NCI-H2196 (cell line): ENCODE measurements around the gene TRIM23.

Experiments used
- DNase-seq: peaks from one replicate; lab custom pipeline; 2025; ENCODE audit not compliant: unreplicated experiment; lab: John Stamatoyannopoulos, UW

TRIM23 gene

DNA sequence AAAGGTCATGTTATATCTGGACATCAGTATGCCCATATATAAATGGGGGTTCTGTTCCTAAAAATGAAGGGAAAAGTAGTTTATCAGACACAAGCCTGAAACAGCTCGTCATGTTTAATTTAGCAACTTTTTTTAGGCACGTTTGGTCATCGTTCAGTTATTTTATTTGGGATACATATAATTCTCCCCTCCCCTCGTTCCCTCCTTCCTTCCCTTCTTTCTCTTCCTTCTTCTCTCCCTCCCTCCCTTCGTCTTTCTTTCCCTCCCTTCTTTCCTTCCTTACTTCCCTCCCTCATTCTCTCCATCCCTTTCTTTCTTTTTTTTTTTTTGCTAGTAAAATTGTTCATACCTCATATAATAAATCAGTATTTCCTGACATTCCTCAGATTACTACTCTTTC, 57.6 kb downstream of the TRIM23 start:
- DNase-seq: no peak

GRCh38 chr5:65563777-65564176, 60.4 kb downstream of the TRIM23 start:
- no peak for DNase-seq

DNA sequence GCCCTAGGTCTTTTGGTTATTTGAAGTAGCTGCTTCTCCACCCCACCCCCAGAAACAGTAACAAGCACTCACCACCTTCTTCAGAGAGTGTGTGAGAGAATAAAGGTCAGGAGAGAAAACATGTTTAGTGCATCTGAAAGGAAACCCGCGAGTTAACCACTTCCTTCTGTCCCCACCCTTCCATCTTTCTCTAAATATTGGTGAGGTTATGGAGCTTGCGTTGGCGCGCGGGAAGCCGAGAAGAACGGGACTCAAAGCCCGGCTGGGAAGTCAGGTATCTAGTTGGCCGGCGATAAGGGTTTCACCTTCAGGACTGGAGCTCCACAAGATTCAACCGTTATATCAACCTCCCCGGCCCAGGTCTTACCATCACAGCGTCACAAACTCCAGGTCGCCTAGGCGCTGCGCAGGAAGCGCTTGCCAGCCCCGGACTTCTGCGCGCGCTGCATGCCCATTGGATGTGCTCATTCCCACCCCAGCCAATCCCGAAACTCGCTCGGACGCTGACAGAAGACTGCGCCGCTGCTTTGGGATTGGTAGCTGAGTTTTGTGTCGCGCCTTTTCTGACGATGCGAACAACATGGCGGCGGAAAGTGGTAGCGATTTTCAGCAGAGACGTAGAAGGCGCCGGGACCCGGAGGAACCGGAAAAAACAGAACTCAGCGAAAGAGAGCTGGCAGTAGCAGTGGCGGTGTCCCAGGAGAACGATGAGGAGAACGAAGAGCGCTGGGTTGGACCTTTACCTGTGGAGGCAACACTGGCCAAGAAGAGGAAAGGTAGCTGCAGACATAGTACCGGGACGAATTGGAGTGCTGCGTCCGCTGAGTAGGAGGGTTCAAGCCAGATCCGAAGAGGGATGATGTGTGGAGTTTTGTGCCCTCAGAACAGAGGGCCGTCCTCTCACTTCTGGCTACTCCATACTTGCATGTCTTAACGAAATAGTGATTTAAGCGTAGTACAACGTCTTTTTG, 61.1 kb downstream of the TRIM23 start, which contains the start of the genes CENPK and PPWD1:
Gene CENPK, minus strand, starts transcription at position 438 of the 971 bp plus-strand sequence. CDS start 8,261 bp downstream, outside the sequence.
Gene PPWD1, plus strand, starts transcription at position 566 of the 971 bp plus-strand sequence. Its CDS starts 15 bp downstream, at position 581.
- peak; percentile 85 for DNase-seq

GRCh38 chr5:65556718-65557117, 67.4 kb downstream of the TRIM23 start:
- DNase-seq: no peak

DNA sequence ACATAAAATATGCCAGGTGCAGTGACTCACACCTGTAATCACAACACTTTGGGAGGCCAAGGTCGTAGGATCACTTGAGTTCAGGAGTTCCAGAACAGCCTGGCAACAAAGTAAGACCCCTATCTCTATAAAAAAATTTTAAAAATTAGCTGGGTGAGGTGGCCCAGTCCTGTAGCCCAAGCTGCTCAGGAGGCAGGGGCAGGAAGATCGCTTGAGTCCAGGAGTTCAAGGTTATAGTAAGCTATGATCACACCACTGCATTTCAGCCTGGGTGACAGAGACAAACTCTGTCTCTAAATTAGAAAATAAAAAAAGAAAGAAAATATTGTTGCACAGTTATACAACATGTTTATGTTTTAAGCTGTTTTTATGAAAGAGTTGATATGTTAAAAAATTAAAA, 68.0 kb downstream of the TRIM23 start:
- DNase-seq: no peak

GRCh38 chr5:65555287-65555686, 68.8 kb downstream of the TRIM23 start:
- DNase-seq: no peak

GRCh38 chr5:65553941-65554340, 70.2 kb downstream of the TRIM23 start:
- no peak for DNase-seq

DNA sequence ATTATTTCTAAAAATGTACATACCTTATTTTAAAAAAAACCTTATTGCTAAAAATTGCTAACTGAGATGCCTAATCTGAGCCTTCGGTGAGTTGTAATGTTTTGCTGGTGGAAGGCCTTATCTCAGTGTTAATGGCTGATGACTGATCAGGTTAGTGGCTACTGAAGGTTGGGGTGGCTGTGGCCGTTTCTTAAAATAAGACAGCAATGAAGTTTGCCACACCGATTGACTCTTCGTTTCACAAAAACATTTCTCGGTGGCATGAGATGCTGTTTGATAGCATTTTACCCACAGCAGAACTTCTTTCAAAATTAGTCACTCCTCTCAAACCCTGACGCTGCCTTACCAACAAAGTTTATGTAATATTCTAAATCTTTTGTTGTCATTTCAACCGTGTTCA, 75.9 kb downstream of the TRIM23 start:
- no peak for DNase-seq

DNA sequence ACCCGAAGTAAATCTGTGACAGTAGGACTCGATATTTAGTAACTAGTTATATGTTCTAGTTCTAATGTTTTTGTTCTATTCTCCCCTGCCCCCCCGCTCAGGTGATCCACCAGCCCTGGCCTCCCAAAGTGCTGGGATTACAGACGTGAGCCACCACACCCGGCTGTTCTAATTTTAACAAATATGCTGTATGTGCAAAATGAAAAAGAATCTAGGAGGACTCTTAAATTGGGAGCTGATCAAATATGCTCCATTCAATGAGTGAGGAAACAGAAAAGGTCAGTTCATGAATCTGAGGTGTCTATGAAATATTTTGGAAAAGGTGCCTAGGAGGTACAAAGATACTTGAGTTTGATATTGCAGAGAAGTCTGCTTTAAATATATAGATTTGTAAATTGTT, 78.0 kb downstream of the TRIM23 start:
- DNase-seq: no peak

DNA sequence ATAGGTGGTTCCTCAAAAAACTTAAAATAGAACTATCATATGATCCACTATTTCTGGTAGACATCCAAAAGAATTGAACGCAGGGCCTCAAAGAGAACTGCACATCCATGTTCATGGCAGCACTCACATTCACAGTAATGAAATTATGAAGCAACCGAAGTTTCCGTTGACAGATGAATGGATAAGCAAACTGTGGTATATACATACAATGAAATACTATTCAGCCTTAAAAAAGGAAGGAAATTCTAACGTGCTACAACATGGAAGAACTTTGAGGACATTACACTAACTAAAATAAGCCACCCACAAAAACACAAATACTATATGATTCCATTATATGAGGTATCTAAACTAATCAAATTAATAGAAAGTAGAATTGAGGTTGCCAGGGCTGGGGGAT, 79.7 kb downstream of the TRIM23 start:
- DNase-seq: no peak

GRCh38 chr5:65539827-65540226, 84.3 kb downstream of the TRIM23 start:
- no peak for DNase-seq
